Measurements from ENCODE around the gene ADAMTS19.

The ADAMTS19 gene

DNA sequence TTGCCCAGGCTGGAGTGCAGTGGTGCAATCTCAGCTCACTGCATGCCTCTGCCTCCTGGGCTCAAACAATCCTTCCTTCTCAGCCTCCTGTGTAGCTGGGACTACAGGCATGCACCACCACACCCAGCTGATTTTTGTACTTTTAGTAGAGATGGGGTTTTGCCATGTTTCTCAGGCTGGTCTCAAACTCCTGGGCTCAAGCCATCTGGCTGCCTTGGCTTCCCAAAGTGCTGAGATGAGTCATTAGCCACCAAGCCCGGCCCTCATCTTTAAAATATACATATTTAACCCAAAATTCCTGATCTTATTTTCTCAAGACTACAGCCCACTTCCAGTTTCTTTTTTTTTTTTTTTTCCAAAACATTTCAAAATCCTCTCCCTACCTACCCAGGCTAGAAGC lies 256.1 kb downstream of the ADAMTS19 start:
- H3K4me1 ChIP-seq (ENCODE audit: control insufficient read depth, insufficient read depth, low read length): no peaks in the 10 kb centered on the region
- H3K4me3 ChIP-seq (ENCODE audit: low read length): no peak overlapping the region
- H3K27me3 ChIP-seq (ENCODE audit: control insufficient read depth, insufficient read depth, low read length): no peaks in the 10 kb centered on the region
- H3K36me3 ChIP-seq (ENCODE audit: control insufficient read depth, insufficient read depth, low read length): no peaks in the 10 kb centered on the region
- H3K9me3 ChIP-seq (ENCODE audit: control insufficient read depth, low read length): no peaks in the 10 kb centered on the region
- H3K9ac ChIP-seq (ENCODE audit: low read length): no peak overlapping the region

DNA sequence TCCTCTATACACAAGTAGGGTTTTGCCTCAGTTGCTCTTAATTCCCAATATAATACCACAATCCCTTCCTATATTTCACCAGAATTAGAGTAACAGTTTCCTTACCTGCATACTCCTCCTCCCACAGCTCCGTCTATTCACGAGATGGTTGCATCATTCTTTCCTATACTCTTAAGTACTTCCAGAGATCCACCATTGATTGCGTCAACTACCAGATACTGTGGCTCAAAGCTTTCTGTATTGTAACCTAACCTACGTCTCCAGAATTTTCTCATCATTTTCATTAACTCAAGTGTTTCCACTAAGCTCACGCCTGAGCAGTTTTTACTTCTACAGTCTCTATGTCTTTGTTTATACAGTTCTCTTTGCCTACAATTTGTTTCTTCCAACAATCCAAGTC lies 256.6 kb downstream of the ADAMTS19 start:
- Histone ChIP-seq H3K27me3 (ENCODE audit: control insufficient read depth, insufficient read depth, low read length) (no peaks in the 10 kb centered on the region), H3K4me1 (ENCODE audit: control insufficient read depth, insufficient read depth, low read length) (no peaks in the 10 kb centered on the region), H3K36me3 (ENCODE audit: control insufficient read depth, insufficient read depth, low read length) (no peaks in the 10 kb centered on the region), H3K9ac (ENCODE audit: low read length) (no peak overlapping the region), H3K4me3 (ENCODE audit: low read length) (no peak overlapping the region), H3K9me3 (ENCODE audit: control insufficient read depth, low read length) (no peaks in the 10 kb centered on the region)

DNA sequence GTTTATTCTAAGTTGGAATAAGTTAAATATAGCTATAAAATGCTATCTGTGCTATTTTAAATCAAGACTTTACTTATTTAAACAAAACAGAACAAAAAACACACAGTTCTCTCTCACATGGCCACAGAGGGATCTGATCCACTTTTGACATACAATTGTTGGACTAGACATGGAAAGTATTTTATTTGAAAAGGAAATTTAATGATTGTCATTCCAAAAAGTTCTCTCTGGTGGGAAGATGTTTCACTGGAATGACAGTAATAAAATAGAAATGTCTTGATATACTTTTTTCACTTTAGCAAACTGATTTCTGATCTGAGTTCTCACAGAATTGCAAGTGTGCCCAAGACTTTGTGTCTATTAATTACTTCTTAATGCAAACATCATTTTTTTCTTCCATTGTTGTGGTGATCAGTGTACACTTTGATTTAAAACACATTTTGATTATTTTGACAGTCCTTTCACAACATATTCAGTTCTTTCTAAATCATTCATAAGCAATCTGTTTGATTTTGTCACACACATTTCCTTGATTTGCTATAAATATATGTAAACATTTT lies 257.7 kb downstream of the ADAMTS19 start:
- no peak overlapping the region for H3K9ac ChIP-seq (ENCODE audit: low read length)
- H3K36me3 ChIP-seq (ENCODE audit: control insufficient read depth, insufficient read depth, low read length): no peaks in the 10 kb centered on the region
- H3K4me1 ChIP-seq (ENCODE audit: control insufficient read depth, insufficient read depth, low read length): no peaks in the 10 kb centered on the region
- H3K4me3 ChIP-seq (ENCODE audit: low read length): no peak overlapping the region
- no peaks in the 10 kb centered on the region for H3K9me3 ChIP-seq (ENCODE audit: control insufficient read depth, low read length)
- H3K27me3 ChIP-seq (ENCODE audit: control insufficient read depth, insufficient read depth, low read length): no peaks in the 10 kb centered on the region

DNA sequence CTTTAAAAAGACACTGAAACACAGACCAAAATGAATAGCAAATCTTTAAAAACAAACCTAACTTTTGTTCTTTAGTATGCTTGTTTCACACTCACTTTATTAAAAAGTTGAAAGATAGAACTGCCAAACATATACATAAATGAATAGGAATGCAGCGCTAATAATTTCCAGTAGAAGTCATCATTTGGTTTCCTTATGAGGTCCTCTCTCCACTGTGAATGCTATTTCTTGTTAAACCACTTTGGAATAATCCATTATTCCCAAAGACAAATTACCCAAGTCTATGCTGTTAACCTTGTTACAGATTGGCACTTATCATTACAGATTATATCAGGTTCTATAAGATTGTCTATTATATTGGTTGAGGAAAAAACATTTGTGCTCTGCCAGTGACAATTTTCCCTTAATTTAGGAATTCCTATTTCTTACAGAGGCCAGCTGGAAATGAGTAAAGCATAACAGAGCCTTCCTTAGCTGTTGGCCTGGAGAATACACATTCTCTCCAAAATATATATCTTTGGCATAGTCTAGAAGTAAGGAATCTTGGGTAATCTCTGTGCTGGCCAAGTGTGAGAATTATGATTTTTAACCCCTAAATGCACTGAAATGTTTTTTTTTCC lies 258.5 kb downstream of the ADAMTS19 start:
- Histone ChIP-seq H3K4me3 (ENCODE audit: low read length) (no peak overlapping the region), H3K36me3 (ENCODE audit: control insufficient read depth, insufficient read depth, low read length) (no peaks in the 10 kb centered on the region), H3K9ac (ENCODE audit: low read length) (no peak overlapping the region), H3K4me1 (ENCODE audit: control insufficient read depth, insufficient read depth, low read length) (no peaks in the 10 kb centered on the region), H3K9me3 (ENCODE audit: control insufficient read depth, low read length) (no peaks in the 10 kb centered on the region), H3K27me3 (ENCODE audit: control insufficient read depth, insufficient read depth, low read length) (no peaks in the 10 kb centered on the region)

DNA sequence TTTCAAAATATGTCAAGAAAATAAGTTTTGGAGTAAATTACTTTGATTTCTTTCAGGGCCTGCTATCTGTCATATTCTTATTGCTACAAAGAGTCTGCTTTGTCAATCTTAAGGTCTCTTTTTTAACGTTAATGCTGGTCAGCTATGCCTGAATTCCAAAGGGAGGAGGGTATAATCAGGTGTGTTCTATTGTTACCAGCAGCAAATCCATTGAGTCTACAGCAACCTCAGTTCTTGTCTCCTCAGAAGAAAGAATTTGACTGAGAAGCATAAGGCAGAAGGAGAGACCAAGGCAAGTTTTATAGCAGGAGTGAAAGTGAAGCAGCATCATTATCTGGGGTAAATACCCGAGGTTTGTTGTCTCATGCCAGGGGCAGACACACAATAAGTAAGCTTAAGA lies 264.1 kb downstream of the ADAMTS19 start:
- Histone ChIP-seq H3K4me1 (ENCODE audit: control insufficient read depth, insufficient read depth, low read length) (no peaks in the 10 kb centered on the region), H3K9ac (ENCODE audit: low read length) (no peak overlapping the region), H3K4me3 (ENCODE audit: low read length) (no peak overlapping the region), H3K9me3 (ENCODE audit: control insufficient read depth, low read length) (no peaks in the 10 kb centered on the region), H3K36me3 (ENCODE audit: control insufficient read depth, insufficient read depth, low read length) (no peaks in the 10 kb centered on the region), H3K27me3 (ENCODE audit: control insufficient read depth, insufficient read depth, low read length) (no peaks in the 10 kb centered on the region)

DNA sequence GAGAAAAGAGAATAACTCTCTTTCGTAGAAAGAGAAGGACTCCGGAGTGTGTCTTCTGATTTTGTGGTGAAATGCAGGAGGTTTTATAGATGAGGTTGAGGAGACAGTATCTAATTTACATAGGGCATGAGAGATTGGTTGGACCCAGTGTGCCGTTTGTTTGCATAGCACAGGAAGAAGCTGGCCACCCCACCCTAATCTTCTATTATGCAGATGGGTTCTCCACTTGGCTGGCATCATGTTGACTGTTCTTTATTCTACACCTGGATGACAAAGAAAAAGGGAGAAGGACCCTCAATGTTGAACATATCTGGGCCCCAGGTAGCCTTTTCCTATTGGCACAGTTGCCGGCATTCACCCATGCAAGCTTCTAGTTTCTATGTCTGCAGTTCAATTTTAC lies 264.5 kb downstream of the ADAMTS19 start:
- Histone ChIP-seq H3K36me3 (ENCODE audit: control insufficient read depth, insufficient read depth, low read length) (no peaks in the 10 kb centered on the region), H3K4me1 (ENCODE audit: control insufficient read depth, insufficient read depth, low read length) (no peaks in the 10 kb centered on the region), H3K27me3 (ENCODE audit: control insufficient read depth, insufficient read depth, low read length) (no peaks in the 10 kb centered on the region), H3K4me3 (ENCODE audit: low read length) (no peak overlapping the region), H3K9me3 (ENCODE audit: control insufficient read depth, low read length) (no peaks in the 10 kb centered on the region), H3K9ac (ENCODE audit: low read length) (no peak overlapping the region)

DNA sequence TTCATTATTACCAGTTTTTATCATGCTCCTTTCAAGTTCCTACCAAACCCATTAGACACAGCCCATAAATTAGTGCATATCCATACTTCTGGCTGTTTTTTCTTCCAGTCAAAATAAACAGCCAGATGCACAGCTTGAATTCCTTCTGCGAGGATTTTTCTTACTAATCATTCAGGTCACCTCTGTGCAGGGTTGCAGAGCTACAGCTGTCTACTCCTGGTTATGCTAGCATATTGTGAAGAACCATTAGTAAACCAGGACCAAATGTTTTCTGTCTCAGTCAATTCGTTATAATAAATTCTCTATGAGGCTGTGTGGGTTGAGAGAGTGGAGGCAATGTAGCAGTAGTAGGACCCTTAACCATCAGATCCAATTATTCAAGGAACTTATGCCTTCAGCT lies 279.7 kb downstream of the ADAMTS19 start:
- Histone ChIP-seq H3K4me1 (ENCODE audit: control insufficient read depth, insufficient read depth, low read length) (no peaks in the 10 kb centered on the region), H3K36me3 (ENCODE audit: control insufficient read depth, insufficient read depth, low read length) (no peaks in the 10 kb centered on the region), H3K4me3 (ENCODE audit: low read length) (no peak overlapping the region), H3K27me3 (ENCODE audit: control insufficient read depth, insufficient read depth, low read length) (no peaks in the 10 kb centered on the region), H3K9me3 (ENCODE audit: control insufficient read depth, low read length) (no peaks in the 10 kb centered on the region), H3K9ac (ENCODE audit: low read length) (no peak overlapping the region)

DNA sequence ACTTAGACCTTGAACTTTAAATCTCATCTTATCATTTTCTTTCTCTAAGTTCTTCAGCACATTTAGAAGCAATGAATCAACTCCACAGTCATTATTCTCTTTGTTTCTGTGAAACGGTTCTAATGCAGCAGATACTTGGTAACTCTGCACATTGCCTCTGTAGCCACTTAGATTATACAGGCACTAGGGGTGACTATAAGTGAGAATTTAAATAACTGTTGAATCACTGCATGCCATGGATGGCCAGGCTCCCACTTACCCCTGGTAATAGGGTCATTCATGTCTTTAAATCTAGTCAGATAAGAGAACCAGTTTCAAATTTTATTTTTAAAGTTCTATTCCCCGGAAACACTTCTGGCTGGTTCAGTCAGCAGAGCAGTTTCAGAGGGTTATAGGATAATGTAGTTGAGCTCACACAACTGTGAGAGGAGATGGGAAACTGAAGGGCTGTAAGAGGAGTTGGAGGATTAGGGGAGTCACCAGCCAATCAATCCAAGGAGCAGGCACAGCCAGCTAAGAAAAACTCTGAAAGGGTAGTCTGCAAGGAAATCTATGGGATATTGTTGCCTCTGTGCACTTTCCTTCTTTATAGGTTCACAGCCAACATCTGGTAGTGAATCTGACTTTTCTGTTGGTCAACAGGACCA lies 283.6 kb downstream of the ADAMTS19 start:
- no peak overlapping the region for H3K9ac ChIP-seq (ENCODE audit: low read length)
- H3K4me3 ChIP-seq (ENCODE audit: low read length): no peak overlapping the region
- H3K4me1 ChIP-seq (ENCODE audit: control insufficient read depth, insufficient read depth, low read length): no peaks in the 10 kb centered on the region
- H3K36me3 ChIP-seq (ENCODE audit: control insufficient read depth, insufficient read depth, low read length): no peaks in the 10 kb centered on the region
- H3K9me3 ChIP-seq (ENCODE audit: control insufficient read depth, low read length): no peaks in the 10 kb centered on the region
- H3K27me3 ChIP-seq (ENCODE audit: control insufficient read depth, insufficient read depth, low read length): no peaks in the 10 kb centered on the region

DNA sequence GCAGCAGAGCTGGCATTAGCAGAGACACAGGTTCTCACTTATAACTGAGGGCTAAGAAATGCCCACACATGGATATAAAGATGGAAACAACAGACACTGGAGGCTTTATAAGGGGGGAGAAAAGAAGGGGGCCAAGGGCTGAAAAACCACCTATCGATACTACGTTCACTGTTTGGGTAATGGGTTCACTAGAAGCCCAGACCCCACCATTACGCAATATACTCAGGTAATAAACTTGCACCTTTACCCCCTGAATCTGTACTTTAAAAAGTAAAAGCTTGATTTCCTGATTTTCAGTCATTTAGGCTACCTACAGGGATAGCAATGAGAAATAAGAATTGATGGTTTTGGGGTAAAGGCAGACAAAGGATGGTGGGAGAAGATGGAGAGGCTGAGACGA lies 285.9 kb downstream of the ADAMTS19 start:
- Histone ChIP-seq H3K4me1 (ENCODE audit: control insufficient read depth, insufficient read depth, low read length) (no peaks in the 10 kb centered on the region), H3K36me3 (ENCODE audit: control insufficient read depth, insufficient read depth, low read length) (no peaks in the 10 kb centered on the region), H3K27me3 (ENCODE audit: control insufficient read depth, insufficient read depth, low read length) (no peaks in the 10 kb centered on the region), H3K9ac (ENCODE audit: low read length) (no peak overlapping the region), H3K9me3 (ENCODE audit: control insufficient read depth, low read length) (no peaks in the 10 kb centered on the region), H3K4me3 (ENCODE audit: low read length) (no peak overlapping the region)

DNA sequence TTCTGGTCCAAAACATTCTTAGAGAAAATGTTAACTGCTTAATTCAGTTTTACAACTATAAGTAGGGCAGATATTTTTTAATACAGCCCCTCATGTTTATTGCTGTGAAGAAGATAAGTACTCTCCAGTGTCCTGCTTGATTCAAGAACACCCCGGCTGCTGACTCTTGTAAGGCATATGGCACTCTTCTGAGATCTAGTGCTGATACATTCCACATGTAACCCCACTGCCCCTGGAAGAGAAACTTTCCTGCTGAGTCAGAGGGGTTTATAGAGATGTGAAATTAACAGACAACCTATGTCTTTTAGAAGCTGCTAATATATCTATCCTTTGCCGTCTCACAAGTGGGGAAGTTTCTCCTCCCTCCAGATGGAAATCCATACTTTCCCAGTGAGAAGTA lies 286.8 kb downstream of the ADAMTS19 start:
- no peak overlapping the region for H3K4me3 ChIP-seq (ENCODE audit: low read length)
- no peaks in the 10 kb centered on the region for H3K27me3 ChIP-seq (ENCODE audit: control insufficient read depth, insufficient read depth, low read length)
- H3K36me3 ChIP-seq (ENCODE audit: control insufficient read depth, insufficient read depth, low read length): no peaks in the 10 kb centered on the region
- no peaks in the 10 kb centered on the region for H3K9me3 ChIP-seq (ENCODE audit: control insufficient read depth, low read length)
- no peaks in the 10 kb centered on the region for H3K4me1 ChIP-seq (ENCODE audit: control insufficient read depth, insufficient read depth, low read length)
- no peak overlapping the region for H3K9ac ChIP-seq (ENCODE audit: low read length)

DNA sequence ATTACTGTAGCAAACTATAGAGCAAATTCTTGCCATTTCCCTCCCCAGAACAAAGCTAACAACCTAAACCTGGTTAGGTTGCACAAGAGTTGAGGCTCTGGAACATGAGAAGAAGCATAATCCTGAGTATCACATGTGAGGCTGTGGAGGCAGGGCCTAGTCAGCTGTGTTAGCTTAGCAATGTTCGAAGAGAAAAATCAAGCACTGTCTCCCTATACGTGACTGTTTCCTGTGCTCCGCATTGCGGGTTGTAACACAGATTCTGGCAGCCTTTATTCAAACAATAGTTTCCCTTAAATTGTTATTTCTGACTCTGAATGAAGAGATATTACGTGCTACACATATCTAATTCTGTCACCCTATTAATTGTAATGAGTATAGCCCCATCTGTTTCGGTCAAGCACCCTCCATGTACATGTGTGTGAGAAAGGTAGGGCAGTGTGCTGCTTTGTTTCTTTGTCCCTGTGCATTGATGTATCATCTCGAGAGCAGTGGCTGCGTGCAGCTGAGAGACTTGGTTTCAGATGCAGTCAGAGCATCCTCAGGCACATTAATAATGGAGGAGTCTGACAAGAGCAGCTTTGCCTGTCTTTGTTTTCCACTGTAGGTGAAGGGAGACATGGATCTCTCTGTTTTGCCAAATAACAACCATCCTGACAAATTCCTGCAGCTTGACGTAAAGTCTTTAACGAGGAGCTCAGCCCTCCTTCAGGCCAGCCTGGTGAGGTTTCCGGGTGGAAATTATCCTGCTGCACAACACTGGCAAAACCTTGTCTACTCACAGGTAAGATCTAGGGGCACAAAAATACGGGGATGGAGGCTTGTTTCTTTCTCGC lies 287.7 kb downstream of the ADAMTS19 start, which contains the start of gene MINAR2:
MINAR2 (plus strand) TSS at position 523 of the 836 bp plus-strand sequence; CDS start at position 620, 97 bp downstream.
- Histone ChIP-seq H3K4me1 (ENCODE audit: control insufficient read depth, insufficient read depth, low read length) (no peaks in the 10 kb centered on the region), H3K9ac (ENCODE audit: low read length) (no peak within 1 kb of the TSS), H3K36me3 (ENCODE audit: control insufficient read depth, insufficient read depth, low read length) (no peaks in the 10 kb centered on the region), H3K9me3 (ENCODE audit: control insufficient read depth, low read length) (no peaks in the 10 kb centered on the region), H3K27me3 (ENCODE audit: control insufficient read depth, insufficient read depth, low read length) (no peaks in the 10 kb centered on the region), H3K4me3 (ENCODE audit: low read length) (no peak within 1 kb of the TSS)

Data from mucosa of stomach (tissue), 1 donor.